CD4-positive, alpha-beta T cell (primary cell): ENCODE measurements around the gene GSE1. TPM values are rescaled to one million over a fixed set of nuclear protein-coding genes. Genes with fewer than 3 reads are reported as not detected.

Source experiments
- ATAC-seq: fragments of 200-7000 bp; cut with Tn5 transposase; one replicate; pipeline ENCODE4 v1.10.0; 2022; ENCODE audit warnings: mild to moderate bottlenecking; ENCODE audit not compliant: poor library complexity
- CTCF ChIA-PET: fragments of 350-600 bp; sonication (Branson Sonifier 250); formaldehyde crosslinking; loops from one replicate; lab custom pipeline; 2021; ENCODE audit warnings: antibody characterized with exemption, inconsistent platforms; lab: Charles Lee
- POLR2A ChIA-PET: fragments of 350-600 bp; sonication (Branson Sonifier 250); formaldehyde crosslinking; loops from one replicate; lab custom pipeline; 2021; ENCODE audit warnings: antibody characterized with exemption, inconsistent platforms; lab: Charles Lee
- DNase-seq, 14 experiments: peaks; one replicate each; pipeline ENCODE4 v3.0.0-alpha.2; 2013 to 2020; ENCODE audit warnings: mixed read lengths in 2 of 14
- H3K27ac ChIP-seq, 2 donors: one replicate each; pipeline versions ENCODE4 v1.5.1 to v1.7.0; 2013; ENCODE audit warnings: low read length in 2 of 2, low read depth in 1 of 2, mild to moderate bottlenecking in 1 of 2
- H3K27me3 ChIP-seq, 2 experiments: 1 replicate in 1 of 2; 2 replicates in 1 of 2; pipeline versions ENCODE4 v1.6.1 to v1.7.0; 2013; ENCODE audit warnings: low read length in 2 of 2, control low read depth in 1 of 2, mild to moderate bottlenecking in 1 of 2, moderate library complexity in 1 of 2; ENCODE audit not compliant: insufficient read depth in 2 of 2, control insufficient read depth in 1 of 2
- H3K36me3 ChIP-seq: one replicate; pipeline ENCODE4 v1.6.1; 2013; ENCODE audit warnings: low read length, control low read depth; ENCODE audit not compliant: insufficient read depth
- H3K4me1 ChIP-seq: one replicate; pipeline ENCODE4 v1.6.1; 2013; ENCODE audit warnings: low read length, control low read depth; ENCODE audit not compliant: insufficient read depth
- H3K4me3 ChIP-seq: one replicate; pipeline ENCODE4 v1.5.1; 2013; ENCODE audit warnings: mild to moderate bottlenecking, low read length, moderate library complexity
- H3K9me3 ChIP-seq, 2 experiments: 1 replicate in 1 of 2; 2 replicates in 1 of 2; pipeline versions ENCODE4 v1.6.1 to v1.7.0; 2013; ENCODE audit warnings: low read length in 2 of 2, mild to moderate bottlenecking in 2 of 2, control low read depth in 1 of 2, moderate library complexity in 1 of 2; ENCODE audit not compliant: control insufficient read depth in 1 of 2, insufficient read depth in 1 of 2
- H3K27ac Mint-ChIP-seq: one replicate; pipeline ENCODE4 v1.8.0; 2020; ENCODE audit warnings: mixed read lengths
- H3K27me3 Mint-ChIP-seq: one replicate; pipeline ENCODE4 v1.8.0; 2021; ENCODE audit warnings: mixed read lengths
- H3K36me3 Mint-ChIP-seq: one replicate; pipeline ENCODE4 v1.8.0; 2021; ENCODE audit warnings: low read depth, mixed read lengths
- H3K4me1 Mint-ChIP-seq: one replicate; pipeline ENCODE4 v1.8.0; 2021; ENCODE audit warnings: low read depth, mixed read lengths
- H3K4me3 Mint-ChIP-seq: one replicate; pipeline ENCODE4 v1.8.0; 2020; ENCODE audit warnings: mild to moderate bottlenecking, mixed read lengths
- H3K9me3 Mint-ChIP-seq: one replicate; pipeline ENCODE4 v1.8.0; 2020; ENCODE audit warnings: mixed read lengths
- intact Hi-C, 2 experiments: fragments of 100-400 bp; cut with DNase I in 1 of 2; cut with micrococcal nuclease in 1 of 2; formaldehyde crosslinking; loops; one replicate each; pipeline versions ENCODE4 v1.15.1 to v1.9.0; 2023 to 2025; cut with DNase I, micrococcal nuclease
- total RNA-seq, 174 experiments: library from RNA in 2 of 174; stranded (reverse) in 2 of 174; gene quantifications; one replicate each; pipeline ENCODE4 v1.2.3 and lab custom pipeline; 2021 to 2026
- TF ChIP-seq, protein P1 (sequence below): fragments of 200-600 bp; IDR thresholded peaks from one replicate; pipeline ENCODE4 v1.8.0; 2022; ENCODE audit warnings: antibody characterized with exemption, mild to moderate bottlenecking

GSE1 gene
- total RNA-seq, 2 experiments from 2014 or later = 11.7 to 13.7 TPM

DNA sequence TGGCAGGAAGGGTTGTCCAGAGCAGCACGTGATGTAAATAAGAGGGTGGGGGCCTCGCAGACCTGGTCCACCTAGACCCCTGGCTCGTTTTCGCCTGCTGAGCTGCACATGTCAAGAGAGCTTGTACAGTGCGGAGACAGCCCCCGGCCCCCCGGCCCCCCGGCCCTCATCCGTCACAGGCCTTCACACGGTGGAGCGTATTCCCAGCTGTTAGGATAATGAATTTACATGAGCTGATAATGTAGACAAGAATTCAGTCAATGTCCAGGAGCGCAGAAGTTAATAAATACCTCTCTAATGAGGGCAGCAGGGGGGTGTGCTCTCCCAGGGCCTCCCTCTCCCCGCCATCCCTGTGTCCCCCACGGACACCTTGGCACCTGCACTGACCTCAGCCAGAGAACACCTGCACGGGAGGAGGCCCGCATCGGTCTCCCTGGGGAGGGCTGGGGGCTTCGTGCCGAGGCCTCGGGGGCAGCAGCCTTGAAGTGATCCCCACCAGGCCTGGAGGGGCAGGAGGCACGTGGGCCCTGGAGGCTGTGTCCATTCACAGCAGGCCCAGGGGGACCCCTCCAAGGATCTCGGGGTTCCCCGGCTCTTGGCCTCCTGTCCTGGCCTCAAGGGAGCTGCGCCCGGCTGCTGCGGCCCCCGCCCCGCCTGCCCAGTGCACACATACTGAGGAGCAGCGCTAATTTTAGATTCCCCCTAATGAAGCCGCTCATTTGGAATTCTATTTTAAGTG is 14.6 kb downstream of the GSE1 start:
- H3K27ac ChIP-seq = no peak overlapping the region
- H3K4me3 ChIP-seq = no peak overlapping the region
- ChIA-PET POLR2A (interaction anchor here (1.4 kb wide), 1 partner anchor 11 kb away, joined by 5 read pairs; no protein-coding TSS in a partner anchor), CTCF (interaction anchor here (0.8 kb wide), 1 partner anchor 12 kb away, joined by 3 read pairs; no protein-coding TSS in a partner anchor)
- Mint-ChIP-seq H3K9me3 (no peaks in the 10 kb centered on the region), H3K27me3 (no peaks in the 10 kb centered on the region), H3K27ac (no peak overlapping the region), H3K4me3 (no peak overlapping the region), H3K36me3 (no peaks in the 10 kb centered on the region), H3K4me1 (peaks cover 14% of the 10 kb centered on the region)
- peaks cover 28% of the 10 kb centered on the region for H3K4me1 ChIP-seq
- H3K9me3 ChIP-seq = peaks cover 8 to 20% of the 10 kb centered on the region in 2 experiments
- no peaks in the 10 kb centered on the region for H3K36me3 ChIP-seq
- DNase-seq (no peak), ATAC-seq (no peak)
- TF ChIP-seq, protein P1, sequence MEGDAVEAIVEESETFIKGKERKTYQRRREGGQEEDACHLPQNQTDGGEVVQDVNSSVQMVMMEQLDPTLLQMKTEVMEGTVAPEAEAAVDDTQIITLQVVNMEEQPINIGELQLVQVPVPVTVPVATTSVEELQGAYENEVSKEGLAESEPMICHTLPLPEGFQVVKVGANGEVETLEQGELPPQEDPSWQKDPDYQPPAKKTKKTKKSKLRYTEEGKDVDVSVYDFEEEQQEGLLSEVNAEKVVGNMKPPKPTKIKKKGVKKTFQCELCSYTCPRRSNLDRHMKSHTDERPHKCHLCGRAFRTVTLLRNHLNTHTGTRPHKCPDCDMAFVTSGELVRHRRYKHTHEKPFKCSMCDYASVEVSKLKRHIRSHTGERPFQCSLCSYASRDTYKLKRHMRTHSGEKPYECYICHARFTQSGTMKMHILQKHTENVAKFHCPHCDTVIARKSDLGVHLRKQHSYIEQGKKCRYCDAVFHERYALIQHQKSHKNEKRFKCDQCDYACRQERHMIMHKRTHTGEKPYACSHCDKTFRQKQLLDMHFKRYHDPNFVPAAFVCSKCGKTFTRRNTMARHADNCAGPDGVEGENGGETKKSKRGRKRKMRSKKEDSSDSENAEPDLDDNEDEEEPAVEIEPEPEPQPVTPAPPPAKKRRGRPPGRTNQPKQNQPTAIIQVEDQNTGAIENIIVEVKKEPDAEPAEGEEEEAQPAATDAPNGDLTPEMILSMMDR = no peak
- no peaks in the 10 kb centered on the region for H3K27me3 ChIP-seq
- intact Hi-C loops = no loop called here

- H3K27me3 ChIP-seq = no peaks in the 10 kb centered on the region
- H3K4me1 ChIP-seq = peaks cover 28% of the 10 kb centered on the region
- ATAC-seq (no peak), DNase-seq (no peak)
- TF ChIP-seq, protein P1 = no peak
- intact Hi-C loops = no loop called here
- Mint-ChIP-seq H3K36me3 (no peaks in the 10 kb centered on the region), H3K27ac (no peak overlapping the region), H3K27me3 (no peaks in the 10 kb centered on the region), H3K4me1 (peaks cover 12% of the 10 kb centered on the region), H3K4me3 (no peak overlapping the region), H3K9me3 (no peaks in the 10 kb centered on the region)
- CTCF ChIA-PET = interaction anchor here (0.8 kb wide), 1 partner anchor 12 kb away, joined by 3 read pairs; no protein-coding TSS in a partner anchor
- no peak overlapping the region for H3K27ac ChIP-seq
- peaks cover 8 to 20% of the 10 kb centered on the region in 2 experiments for H3K9me3 ChIP-seq
- peaks cover under 1% of the 10 kb centered on the region for H3K36me3 ChIP-seq
- POLR2A ChIA-PET = interaction anchor here (1.4 kb wide), 1 partner anchor 11 kb away, joined by 5 read pairs; no protein-coding TSS in a partner anchor
- H3K4me3 ChIP-seq = no peak overlapping the region
Observed at GRCh38 chr16:85628265-85628556, 15.1 kb downstream of the GSE1 start.

GRCh38 chr16:85628645-85629044 is 15.5 kb downstream of the GSE1 start:
- Histone ChIP-seq H3K36me3 (peaks cover 3% of the 10 kb centered on the region), H3K27ac (no peak overlapping the region), H3K4me3 (no peak overlapping the region), H3K4me1 (peaks cover 28% of the 10 kb centered on the region), H3K9me3 (peaks cover 8 to 20% of the 10 kb centered on the region in 2 experiments), H3K27me3 (no peaks in the 10 kb centered on the region)
- Mint-ChIP-seq H3K9me3 (no peaks in the 10 kb centered on the region), H3K4me3 (no peak overlapping the region), H3K27me3 (no peaks in the 10 kb centered on the region), H3K27ac (no peak overlapping the region), H3K4me1 (peaks cover 12% of the 10 kb centered on the region), H3K36me3 (no peaks in the 10 kb centered on the region)
- CTCF ChIA-PET = interaction anchor here (0.8 kb wide), 1 partner anchor 13 kb away, joined by 3 read pairs; no protein-coding TSS in a partner anchor
- intact Hi-C loops = no loop called here
- ATAC-seq (no peak), DNase-seq (no peak)
- POLR2A ChIA-PET = no interaction called here
- TF ChIP-seq, protein P1 = no peak
